GM19328 (cell line): ENCODE results near the gene SLC35F3.
"Not testable (repeated sequence)": the region's sequence is repeated elsewhere in the genome, so short reads cannot be mapped to it uniquely, and the experiment has no call there.

Experiments
- ATAC-seq: cut with Tn5 transposase; IDR thresholded peaks from one replicate; pipeline ENCODE4 v1.9.1; 2021; ENCODE audit warnings: mild to moderate bottlenecking, moderate library complexity; ENCODE audit not compliant: unreplicated experiment

Gene SLC35F3

GRCh38 chr1:234096161-234096770 is 191.8 kb downstream of the SLC35F3 start:
- no peak for ATAC-seq

DNA sequence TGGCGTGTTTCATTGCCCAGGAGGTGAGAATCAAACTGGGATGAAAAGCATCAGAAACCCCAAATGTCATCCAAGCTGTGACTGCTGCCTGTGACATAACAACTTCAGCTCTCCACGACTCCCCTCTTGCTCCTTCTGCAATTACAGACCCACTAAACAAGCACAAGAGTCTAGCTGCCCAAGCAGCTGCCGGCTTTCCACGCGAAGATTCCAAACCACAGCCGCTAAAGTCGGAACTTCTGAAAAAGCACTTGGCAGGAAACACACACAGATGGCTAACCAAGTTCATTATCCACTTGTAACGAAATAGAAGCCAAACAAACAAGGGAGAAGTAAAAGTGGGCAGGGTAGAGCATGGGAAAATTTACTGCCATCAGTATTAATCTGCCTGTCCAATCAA is 198.1 kb downstream of the SLC35F3 start:
- ATAC-seq, result no peak

DNA sequence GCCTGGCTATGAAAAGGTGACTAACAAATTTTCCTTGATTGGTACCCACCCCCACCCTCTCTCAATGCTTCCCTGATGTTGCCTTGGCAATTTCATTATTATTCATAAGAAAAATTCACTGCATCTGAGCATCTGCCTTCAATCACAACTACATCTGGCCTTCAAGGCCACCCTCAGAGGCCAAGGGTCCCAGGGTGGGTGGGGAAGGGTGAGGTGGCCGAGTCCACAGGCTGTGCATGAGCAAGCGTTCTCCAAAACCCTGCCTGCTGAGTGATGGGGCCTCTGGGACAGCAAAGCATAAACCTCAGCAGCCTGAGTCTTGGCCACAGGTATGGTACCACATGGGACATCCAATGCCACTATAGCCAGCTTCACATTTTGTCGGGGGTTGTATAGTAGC is 198.7 kb downstream of the SLC35F3 start:
- ATAC-seq, result no peak

GRCh38 chr1:234106032-234106431 is 201.6 kb downstream of the SLC35F3 start:
- ATAC-seq, result no peak

DNA sequence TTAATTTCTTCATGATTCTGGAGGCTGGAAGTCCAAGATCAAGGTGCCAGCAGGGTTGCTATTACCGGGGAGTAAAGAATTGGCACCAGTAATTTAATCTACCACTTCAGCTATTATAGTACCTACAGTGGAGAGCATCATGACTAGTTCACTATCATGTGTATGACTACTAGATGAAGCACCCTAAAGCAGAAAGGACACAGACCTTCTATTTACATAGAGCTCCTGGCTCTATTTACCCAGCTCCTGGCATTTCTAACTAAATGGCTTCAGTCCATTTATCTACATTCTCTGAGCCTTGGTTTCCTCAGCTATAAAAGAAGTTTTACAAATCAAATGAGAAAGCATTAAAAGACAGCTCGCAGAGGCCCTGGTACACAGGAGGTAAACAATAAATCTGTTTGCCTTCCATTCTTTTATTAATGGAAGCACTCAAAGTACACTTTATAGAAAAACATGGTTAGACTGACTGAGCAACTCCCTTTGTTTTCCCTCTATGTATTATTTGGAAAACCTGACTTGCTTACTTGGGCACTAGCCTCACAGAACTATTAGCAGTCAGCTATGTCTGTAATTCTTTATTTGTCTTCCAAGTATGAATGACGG is 203.0 kb downstream of the SLC35F3 start:
- ATAC-seq, result no peak

GRCh38 chr1:234108921-234109320 is 204.4 kb downstream of the SLC35F3 start:
- no peak for ATAC-seq

DNA sequence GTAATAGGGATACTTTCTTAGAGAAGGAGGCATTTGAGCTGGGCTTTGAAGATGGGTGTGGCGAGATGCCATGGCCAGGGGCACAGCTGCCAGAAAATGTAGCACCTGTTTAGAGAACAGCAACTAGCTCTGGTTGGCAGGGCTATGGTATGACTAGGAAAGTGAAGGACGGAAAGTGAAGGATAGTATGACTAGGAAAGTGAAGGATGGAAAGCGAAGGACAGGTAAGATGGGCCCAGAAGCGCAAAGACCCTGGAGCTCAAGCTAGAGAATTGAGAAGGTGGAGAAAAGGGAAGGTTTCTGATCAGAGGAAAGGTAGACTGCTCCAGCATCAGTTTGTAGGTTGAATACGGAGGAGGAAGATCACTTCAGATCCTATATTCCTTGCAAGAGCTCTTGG is 205.4 kb downstream of the SLC35F3 start:
- ATAC-seq, result no peak

- no peak for ATAC-seq
Measured at GRCh38 chr1:234111458-234112142, 207.1 kb downstream of the SLC35F3 start.

DNA sequence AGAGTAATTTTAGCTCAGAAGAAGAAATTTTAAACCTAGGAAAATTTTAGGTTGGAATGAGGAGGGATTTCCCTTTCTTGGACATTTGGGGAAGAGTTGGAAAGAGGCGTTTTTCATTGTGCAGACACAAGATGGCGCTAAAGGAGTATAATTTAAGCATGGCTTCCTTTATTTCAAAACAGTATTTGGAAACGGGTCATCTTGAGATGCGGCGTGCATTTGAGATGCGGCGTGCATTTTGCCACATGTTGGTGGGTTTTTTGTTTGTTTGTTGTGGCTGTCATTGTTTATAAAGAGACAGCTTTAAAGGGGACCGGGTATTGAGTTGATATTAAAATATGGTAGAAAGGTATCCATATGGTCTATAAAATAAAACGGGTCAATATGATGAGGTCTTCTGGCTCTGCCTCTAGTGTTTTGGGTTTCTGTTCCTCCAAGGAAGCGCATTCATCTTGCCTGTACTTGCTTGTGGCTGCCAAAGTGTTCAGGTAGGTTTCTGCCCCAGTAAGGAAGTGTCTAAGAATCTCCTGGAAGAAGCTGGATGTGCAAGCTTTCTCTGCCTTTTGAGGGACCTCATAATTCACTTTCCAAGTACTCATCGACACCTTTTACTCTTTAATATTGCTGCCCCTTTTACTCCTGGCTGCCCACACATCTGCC is 210.3 kb downstream of the SLC35F3 start:
- ATAC-seq, result no peak

DNA sequence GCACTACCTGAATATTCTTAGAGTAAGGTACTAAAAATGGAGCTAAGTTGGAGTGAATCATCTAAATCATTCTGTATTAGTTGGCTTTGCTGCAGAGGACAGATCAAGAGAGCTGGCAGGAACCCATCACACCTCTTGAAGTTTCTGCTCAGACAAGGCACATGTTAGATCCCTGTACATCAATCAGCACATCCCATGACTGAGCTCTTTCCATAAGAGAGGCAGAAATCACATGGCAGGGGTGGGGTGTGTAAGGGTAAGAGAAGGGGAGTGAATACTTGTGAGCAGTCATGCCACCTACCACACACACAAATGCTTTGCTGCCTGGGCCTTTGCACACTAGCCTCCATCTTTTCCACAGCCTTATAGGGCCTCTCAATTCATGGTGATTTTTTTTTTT is 214.4 kb downstream of the SLC35F3 start:
- no peak for ATAC-seq

DNA sequence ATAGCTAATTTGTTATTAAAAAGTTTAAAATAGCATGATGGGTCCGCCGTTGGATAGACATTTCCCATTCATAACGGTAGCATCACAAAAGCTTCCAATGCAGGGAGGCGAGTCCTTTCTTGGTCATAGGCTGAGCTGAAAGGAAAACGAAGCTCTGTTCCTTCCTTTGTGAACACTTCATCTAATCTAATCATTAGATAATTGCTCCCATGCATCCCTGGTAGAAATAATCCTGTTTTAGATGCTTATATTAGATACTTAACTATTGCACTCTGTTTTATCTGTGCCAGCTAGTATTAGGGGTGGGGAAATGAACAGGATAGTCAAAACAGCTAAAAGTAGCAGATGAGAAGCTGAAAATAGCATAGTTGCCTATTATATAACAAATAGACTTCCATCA is 215.0 kb downstream of the SLC35F3 start:
- ATAC-seq, result no peak

GRCh38 chr1:234120327-234120944 is 216.0 kb downstream of the SLC35F3 start:
- no peak for ATAC-seq

GRCh38 chr1:234121659-234122058 is 217.2 kb downstream of the SLC35F3 start:
- not testable (repeated sequence) for ATAC-seq

- not testable (repeated sequence) for ATAC-seq
Measured at GRCh38 chr1:234122571-234122970, 218.1 kb downstream of the SLC35F3 start.

GRCh38 chr1:234123867-234124266 is 219.4 kb downstream of the SLC35F3 start:
- no peak for ATAC-seq

GRCh38 chr1:234125283-234125682 is 220.8 kb downstream of the SLC35F3 start:
- ATAC-seq, result no peak

- ATAC-seq, result no peak
Measured at GRCh38 chr1:234125714-234126113, 221.2 kb downstream of the SLC35F3 start.

DNA sequence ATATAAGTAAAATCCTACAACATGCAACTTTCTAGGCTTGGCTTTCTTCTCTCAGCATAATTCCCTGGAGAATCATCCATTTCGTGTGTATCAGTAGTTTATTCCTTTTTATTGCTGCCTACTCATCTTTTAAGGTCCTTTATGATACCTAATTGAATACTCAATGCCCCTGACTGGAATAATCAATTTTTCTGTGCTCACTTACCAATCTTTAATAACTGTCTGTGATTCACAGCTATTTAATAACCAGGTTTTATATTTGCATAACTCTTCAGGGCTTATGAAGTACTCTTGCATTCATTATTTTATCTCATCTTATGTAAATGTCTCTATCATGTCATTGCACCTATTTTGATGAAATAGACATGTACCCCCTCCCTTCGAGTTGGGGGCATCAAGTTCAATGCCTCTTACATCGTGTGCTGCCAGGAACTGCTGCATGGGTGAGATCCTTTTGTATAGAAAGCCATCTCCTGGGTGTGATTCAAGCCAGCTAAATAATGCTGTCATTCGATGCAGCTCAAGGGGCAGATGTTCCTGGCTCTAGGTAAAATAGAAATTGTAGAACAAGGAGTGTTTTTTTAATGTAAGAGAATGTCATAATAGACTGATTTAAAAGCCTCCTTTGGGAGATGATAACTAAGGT is 222.7 kb downstream of the SLC35F3 start:
- ATAC-seq, result no peak

GRCh38 chr1:234132795-234133194 is 228.3 kb downstream of the SLC35F3 start:
- ATAC-seq, result no peak

DNA sequence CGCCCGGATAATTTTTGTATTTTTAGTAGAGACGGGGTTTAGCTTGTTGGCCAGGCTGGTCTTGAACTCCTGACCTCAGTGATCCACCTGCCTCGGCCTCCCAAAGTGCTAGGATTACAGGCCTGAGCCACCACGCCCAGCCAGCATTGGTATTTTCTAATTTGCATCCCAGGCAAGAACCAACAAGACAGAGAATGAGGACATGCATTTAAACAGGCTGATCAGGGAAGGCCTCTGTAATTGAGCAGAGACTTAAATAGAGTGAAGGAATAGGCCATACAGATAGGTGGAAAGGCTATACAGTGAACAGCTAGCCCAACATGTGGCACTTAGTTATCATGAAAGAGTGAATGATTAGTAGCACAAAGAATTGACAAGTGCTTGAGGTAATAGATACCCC is 230.4 kb downstream of the SLC35F3 start:
- no peak for ATAC-seq

DNA sequence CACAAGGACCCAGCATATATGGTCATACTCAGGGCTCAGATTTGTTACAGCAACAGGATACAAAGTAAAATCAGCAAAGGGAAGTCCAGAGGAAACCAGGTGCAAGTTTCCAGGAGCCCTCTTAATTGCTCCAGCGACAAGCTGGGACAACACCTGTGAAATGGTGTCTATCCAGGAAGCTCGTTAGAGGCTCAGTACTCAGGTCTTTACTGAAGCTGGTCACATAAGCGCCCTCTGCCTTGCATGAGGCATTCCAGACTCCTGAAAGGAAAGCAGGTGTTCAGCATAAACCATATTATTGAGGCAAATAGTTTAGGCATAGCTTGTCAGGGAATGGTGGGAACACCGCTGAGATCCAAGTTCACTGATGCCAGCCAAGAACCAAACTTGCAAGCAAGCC is 231.0 kb downstream of the SLC35F3 start:
- ATAC-seq, result no peak
